Measurements from ENCODE around the gene CREB5.

DNA sequence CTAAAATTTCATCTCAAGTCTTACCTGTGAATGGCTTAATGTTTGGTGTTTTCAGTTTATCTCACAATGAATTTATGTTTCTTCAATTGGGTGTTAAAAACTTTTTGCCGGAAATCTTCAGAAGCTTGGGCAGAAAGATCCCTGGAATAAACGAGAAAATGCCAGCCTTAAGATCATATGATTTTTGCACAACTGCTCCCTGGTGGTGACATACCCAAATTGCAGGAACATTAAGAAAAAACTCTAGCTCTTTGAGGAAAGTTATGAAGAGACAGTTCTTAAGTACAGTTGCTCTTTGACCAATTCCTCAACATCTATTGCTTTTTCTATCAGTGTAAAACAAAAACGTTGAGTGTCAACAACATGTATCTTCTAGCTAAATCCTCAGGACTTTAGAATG is 48.2 kb upstream of the CREB5 start:
- TF ChIP-seq CTCF (IDR thresholded peaks at IDR 0.05) = no peak
- no peak for TF ChIP-seq POLR2A (IDR thresholded peaks at IDR 0.05)
- TF ChIP-seq EP300 (IDR thresholded peaks at IDR 0.05) = no peak

Measured in ovary (tissue), 3 donors.